ENCODE results near the gene CD3E. TPM values are rescaled to one million over a fixed set of nuclear protein-coding genes. Genes with fewer than 3 reads are reported as not detected.

CD3E gene
- total and polyA plus RNA-seq, 9 of the 15 experiments (the other 6 are each of a cell fraction or from before 2014, with no cell fraction given) = 0.07 to 0.62 (median 0.19) TPM; not detected in 5

GRCh38 chr11:118338637-118339061 is 34.1 kb downstream of the CD3E start (continued):
- TF ChIP-seq CREM (IDR thresholded peaks at IDR 0.05; ENCODE audit: low read depth) (peak; percentile 79), MEF2D (tag; conservative IDR thresholded peaks at IDR 0.05; ENCODE audit: low read depth) (0 out of 2 replicates have a peak, but pooled peaks have one; percentile 27), CLOCK (CRISPR knock-in tag; IDR thresholded peaks at IDR 0.05; ENCODE audit: borderline replicate concordance) (no peak), NELFE (IDR thresholded peaks at IDR 0.05; ENCODE audit: insufficient read depth, insufficient read length) (no peak), SMAD3 (CRISPR knock-in tag; conservative IDR thresholded peaks at IDR 0.05) (0 out of 2 replicates have a peak, but pooled peaks have one; percentile 28), ZNF239 (CRISPR knock-in tag; IDR thresholded peaks at IDR 0.05) (peak; percentile 28; the same call in 1 of the 2 replicates), BRD9 (IDR thresholded peaks at IDR 0.05; ENCODE audit: low read depth, partially characterized antibody) (no peak), SRF (CRISPR knock-in tag; IDR thresholded peaks at IDR 0.05) (no peak), ATF7 (IDR thresholded peaks at IDR 0.05) (peak; percentile 92), HDAC8 (tag; IDR thresholded peaks at IDR 0.05) (no peak), FOXK2 (conservative IDR thresholded peaks at IDR 0.05 in 1 of 2, IDR thresholded peaks at IDR 0.05 in 1 of 2; ENCODE audit: low read depth in 2 of 2) (peak in 1 of 2 experiments; percentile 71; a peak in 3 of 4 replicates), ZNF253 (CRISPR knock-in tag; conservative IDR thresholded peaks at IDR 0.05) (no peak), SNRNP70 (optimal IDR thresholded peaks at IDR 0.05; ENCODE audit: low read depth, low read length) (no peak), ZNF384 (IDR thresholded peaks at IDR 0.05; ENCODE audit: low read depth, low read length) (no peak), PKNOX1 (IDR thresholded peaks at IDR 0.05) (no peak), ZNF134 (CRISPR knock-in tag; conservative IDR thresholded peaks at IDR 0.05) (no peak)
- TF ChIP-seq, protein P1, sequence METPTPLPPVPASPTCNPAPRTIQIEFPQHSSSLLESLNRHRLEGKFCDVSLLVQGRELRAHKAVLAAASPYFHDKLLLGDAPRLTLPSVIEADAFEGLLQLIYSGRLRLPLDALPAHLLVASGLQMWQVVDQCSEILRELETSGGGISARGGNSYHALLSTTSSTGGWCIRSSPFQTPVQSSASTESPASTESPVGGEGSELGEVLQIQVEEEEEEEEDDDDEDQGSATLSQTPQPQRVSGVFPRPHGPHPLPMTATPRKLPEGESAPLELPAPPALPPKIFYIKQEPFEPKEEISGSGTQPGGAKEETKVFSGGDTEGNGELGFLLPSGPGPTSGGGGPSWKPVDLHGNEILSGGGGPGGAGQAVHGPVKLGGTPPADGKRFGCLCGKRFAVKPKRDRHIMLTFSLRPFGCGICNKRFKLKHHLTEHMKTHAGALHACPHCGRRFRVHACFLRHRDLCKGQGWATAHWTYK (CRISPR knock-in tag; IDR thresholded peaks at IDR 0.05) = peak; percentile 63; the same call in 1 of the 2 replicates
- TF ChIP-seq, protein P2, sequence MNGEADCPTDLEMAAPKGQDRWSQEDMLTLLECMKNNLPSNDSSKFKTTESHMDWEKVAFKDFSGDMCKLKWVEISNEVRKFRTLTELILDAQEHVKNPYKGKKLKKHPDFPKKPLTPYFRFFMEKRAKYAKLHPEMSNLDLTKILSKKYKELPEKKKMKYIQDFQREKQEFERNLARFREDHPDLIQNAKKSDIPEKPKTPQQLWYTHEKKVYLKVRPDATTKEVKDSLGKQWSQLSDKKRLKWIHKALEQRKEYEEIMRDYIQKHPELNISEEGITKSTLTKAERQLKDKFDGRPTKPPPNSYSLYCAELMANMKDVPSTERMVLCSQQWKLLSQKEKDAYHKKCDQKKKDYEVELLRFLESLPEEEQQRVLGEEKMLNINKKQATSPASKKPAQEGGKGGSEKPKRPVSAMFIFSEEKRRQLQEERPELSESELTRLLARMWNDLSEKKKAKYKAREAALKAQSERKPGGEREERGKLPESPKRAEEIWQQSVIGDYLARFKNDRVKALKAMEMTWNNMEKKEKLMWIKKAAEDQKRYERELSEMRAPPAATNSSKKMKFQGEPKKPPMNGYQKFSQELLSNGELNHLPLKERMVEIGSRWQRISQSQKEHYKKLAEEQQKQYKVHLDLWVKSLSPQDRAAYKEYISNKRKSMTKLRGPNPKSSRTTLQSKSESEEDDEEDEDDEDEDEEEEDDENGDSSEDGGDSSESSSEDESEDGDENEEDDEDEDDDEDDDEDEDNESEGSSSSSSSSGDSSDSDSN (IDR thresholded peaks at IDR 0.05; ENCODE audit: borderline replicate concordance in 1 of 2, low read depth in 2 of 2, low read length in 2 of 2) = 0 out of 4 replicates have a peak, but pooled peaks of 1 of the 2 experiments have one; percentile 16
- TF ChIP-seq, protein P3, sequence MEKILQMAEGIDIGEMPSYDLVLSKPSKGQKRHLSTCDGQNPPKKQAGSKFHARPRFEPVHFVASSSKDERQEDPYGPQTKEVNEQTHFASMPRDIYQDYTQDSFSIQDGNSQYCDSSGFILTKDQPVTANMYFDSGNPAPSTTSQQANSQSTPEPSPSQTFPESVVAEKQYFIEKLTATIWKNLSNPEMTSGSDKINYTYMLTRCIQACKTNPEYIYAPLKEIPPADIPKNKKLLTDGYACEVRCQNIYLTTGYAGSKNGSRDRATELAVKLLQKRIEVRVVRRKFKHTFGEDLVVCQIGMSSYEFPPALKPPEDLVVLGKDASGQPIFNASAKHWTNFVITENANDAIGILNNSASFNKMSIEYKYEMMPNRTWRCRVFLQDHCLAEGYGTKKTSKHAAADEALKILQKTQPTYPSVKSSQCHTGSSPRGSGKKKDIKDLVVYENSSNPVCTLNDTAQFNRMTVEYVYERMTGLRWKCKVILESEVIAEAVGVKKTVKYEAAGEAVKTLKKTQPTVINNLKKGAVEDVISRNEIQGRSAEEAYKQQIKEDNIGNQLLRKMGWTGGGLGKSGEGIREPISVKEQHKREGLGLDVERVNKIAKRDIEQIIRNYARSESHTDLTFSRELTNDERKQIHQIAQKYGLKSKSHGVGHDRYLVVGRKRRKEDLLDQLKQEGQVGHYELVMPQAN (IDR thresholded peaks at IDR 0.05; ENCODE audit: borderline replicate concordance) = no peak

Measured in K562 (cell line).